HepG2 (cell line): Measurements from ENCODE around the gene SOX12. TPM values are rescaled to one million over a fixed set of nuclear protein-coding genes. Genes with fewer than 3 reads are reported as not detected.

ENCODE experiments used
- CEBPB ChIP-seq: IDR thresholded peaks from 2 replicates; pipeline ENCODE4 v1.6.1; 2011; ENCODE audit warnings: low read depth, low read length, improper control_type of control experiment, borderline replicate concordance
- CHD2 ChIP-seq: IDR thresholded peaks from 2 replicates; pipeline ENCODE4 v1.6.1; 2011; ENCODE audit warnings: low read depth, low read length, improper control_type of control experiment
- ESRRA ChIP-seq: sonication (generic); formaldehyde crosslinking; IDR thresholded peaks from 2 replicates; pipeline ENCODE4 v1.5.1; 2020; ENCODE audit warnings: mild to moderate bottlenecking, low read depth, missing genetic modification reagents
- FOXA3 ChIP-seq: IDR thresholded peaks from 2 replicates; pipeline ENCODE4 v1.6.1; 2016; ENCODE audit warnings: missing genetic modification reagents, missing compliant biosample characterization
- HMG20A ChIP-seq: IDR thresholded peaks from 2 replicates; pipeline ENCODE4 v1.6.1; 2016; ENCODE audit warnings: borderline replicate concordance
- HNRNPK ChIP-seq: fragments of 200-400 bp; formaldehyde crosslinking; IDR thresholded peaks from 2 replicates; pipeline ENCODE4 v1.6.1; 2018; ENCODE audit warnings: low read length, low read depth, moderate library complexity, mild to moderate bottlenecking; ENCODE audit not compliant: poor library complexity, severe bottlenecking
- KDM3A ChIP-seq: IDR thresholded peaks from 2 replicates; pipeline ENCODE4 v1.6.1; 2018; ENCODE audit warnings: low read depth, missing compliant biosample characterization
- KDM5A ChIP-seq: fragments of 200-600 bp; sonication (generic); IDR thresholded peaks from 2 replicates; pipeline ENCODE4 v1.7.0; 2018; ENCODE audit warnings: antibody characterized with exemption, mild to moderate bottlenecking, low read length, borderline replicate concordance
- NAIF1 ChIP-seq: sonication (generic); formaldehyde crosslinking; IDR thresholded peaks from 2 replicates; pipeline ENCODE4 v1.5.0; 2020; ENCODE audit warnings: mild to moderate bottlenecking, missing genetic modification reagents, borderline replicate concordance
- PRMT3 ChIP-seq: sonication (generic); formaldehyde crosslinking; IDR thresholded peaks from 2 replicates; pipeline ENCODE4 v1.8.1; 2022; ENCODE audit warnings: low read depth, mild to moderate bottlenecking, moderate library complexity, missing genetic modification reagents, borderline replicate concordance
- SKI ChIP-seq: fragments of 450-650 bp; IDR thresholded peaks from one replicate; pipeline ENCODE4 v1.6.1; 2018; ENCODE audit warnings: mild to moderate bottlenecking; ENCODE audit not compliant: partially characterized antibody
- TCF12 ChIP-seq, 2 experiments: fragments of 450-650 bp in 1 of 2; sonication (generic) in 1 of 2; formaldehyde crosslinking in 1 of 2; IDR thresholded peaks; 2 replicates each; pipeline versions ENCODE4 v1.6.1 to v1.8.0; 2017 to 2022; ENCODE audit warnings: antibody characterized with exemption in 1 of 2, mild to moderate bottlenecking in 1 of 2, missing genetic modification reagents in 1 of 2, moderate library complexity in 1 of 2
- ZNF138 ChIP-seq: sonication (generic); formaldehyde crosslinking; IDR thresholded peaks from 2 replicates; pipeline ENCODE4 v1.5.0; 2020; ENCODE audit warnings: mild to moderate bottlenecking, low read depth, missing genetic modification reagents
- ZNF383 ChIP-seq: sonication (generic); formaldehyde crosslinking; IDR thresholded peaks from 2 replicates; pipeline ENCODE4 v1.4.0; 2020; ENCODE audit warnings: missing genetic modification reagents, mild to moderate bottlenecking, borderline replicate concordance
- ZNF569 ChIP-seq: sonication (generic); formaldehyde crosslinking; IDR thresholded peaks from 2 replicates; pipeline ENCODE4 v1.5.0; 2020; ENCODE audit warnings: mild to moderate bottlenecking, missing genetic modification reagents, moderate library complexity, borderline replicate concordance
- ZNF616 ChIP-seq: sonication (generic); formaldehyde crosslinking; IDR thresholded peaks from 2 replicates; pipeline ENCODE4 v1.5.0; 2020; ENCODE audit warnings: low read depth, mild to moderate bottlenecking, missing genetic modification reagents
- ZNF710 ChIP-seq: sonication (generic); formaldehyde crosslinking; IDR thresholded peaks from 2 replicates; pipeline ENCODE4 v1.5.0; 2020; ENCODE audit warnings: mild to moderate bottlenecking, missing genetic modification reagents, borderline replicate concordance
- polyA plus RNA-seq, 8 experiments: library from polyadenylated mRNA; depleted of rRNA in 3 of 8; stranded (reverse) in 7 of 8; unstranded in 1 of 8; fragments of >200 nt; fragmentation: Illumina TruSeq in 4 of 8; extraction: Trizol in 4 of 8; gene quantifications; 2 replicates each; pipeline versions ENCODE4 v1.2.1 to v1.2.3, GENCODE V29; 2011 to 2016; ENCODE audit warnings: low read depth in 4 of 8, missing spikeins in 1 of 8, mixed read lengths in 1 of 8; ENCODE audit not compliant: insufficient read depth in 1 of 8
- total RNA-seq, 5 experiments: library from RNA; depleted of rRNA; stranded (reverse); fragments of >200 nt; fragmentation: Illumina TruSeq; extraction: Trizol; gene quantifications; 2 replicates each; pipeline ENCODE4 v1.2.3, GENCODE V29; 2016; ENCODE audit warnings: low read depth in 1 of 5
- TF ChIP-seq, protein P1 (sequence below): sonication (generic); formaldehyde crosslinking; IDR thresholded peaks from 2 replicates; pipeline ENCODE4 v1.4.0; 2020; ENCODE audit warnings: mild to moderate bottlenecking, missing genetic modification reagents
- TF ChIP-seq, protein P2 (sequence below): sonication (generic); formaldehyde crosslinking; IDR thresholded peaks from 2 replicates; pipeline ENCODE4 v1.4.0; 2020; ENCODE audit warnings: missing genetic modification reagents
- TF ChIP-seq, protein P3 (sequence below): sonication (generic); formaldehyde crosslinking; IDR thresholded peaks from 2 replicates; pipeline ENCODE4 v1.5.1; 2020; ENCODE audit warnings: missing genetic modification reagents, mild to moderate bottlenecking, borderline replicate concordance

The SOX12 gene
- total and polyA plus RNA-seq, 2 of the 13 experiments (the other 11 are each of a cell fraction or from before 2014, with no cell fraction given) = 10.0 to 18.7 TPM

DNA sequence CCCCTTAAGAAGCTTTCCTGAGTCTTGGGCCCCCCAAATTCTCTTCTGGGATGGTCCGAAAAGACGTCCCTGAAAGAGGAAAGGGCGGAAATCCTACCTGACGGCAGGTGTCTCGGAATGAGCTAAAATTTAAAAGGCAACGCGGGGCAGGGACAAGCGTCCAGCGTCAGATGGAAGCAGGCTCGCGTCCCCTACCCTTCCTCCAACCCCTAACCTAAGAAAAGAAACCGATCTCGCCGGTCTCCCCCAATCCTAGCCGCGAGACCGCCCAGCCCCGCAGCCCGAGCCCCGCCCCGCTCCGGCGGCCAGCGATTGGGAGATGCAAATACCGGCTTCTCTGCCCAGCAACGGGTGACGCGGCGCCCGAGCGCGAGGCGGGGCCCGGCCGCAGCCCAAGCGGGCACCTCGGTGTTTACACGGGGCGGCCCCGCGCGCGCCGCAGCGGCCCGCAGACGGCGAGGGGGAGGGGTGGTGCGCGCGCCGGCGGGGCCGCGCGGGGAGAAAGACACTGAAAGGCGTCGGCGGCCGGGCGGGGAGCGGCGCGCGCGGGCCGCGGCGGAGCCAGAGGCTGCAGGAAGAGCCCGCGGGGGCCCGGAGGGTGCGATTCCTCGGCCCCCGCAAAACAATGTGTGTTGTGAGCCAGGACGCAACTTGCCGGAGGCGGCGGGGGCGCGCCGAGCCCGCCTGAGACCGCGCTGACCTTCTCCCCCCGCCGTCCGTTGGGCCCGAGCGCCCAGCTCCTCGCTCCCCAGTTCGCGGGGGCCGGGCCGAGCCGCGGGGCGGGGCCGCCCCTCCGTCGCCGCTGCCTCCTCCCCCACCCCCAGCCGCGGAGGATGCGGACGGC, at the start of gene SOX12 (continued):
- peak; percentile 97 for TF ChIP-seq SKI
- TF ChIP-seq, protein P1, sequence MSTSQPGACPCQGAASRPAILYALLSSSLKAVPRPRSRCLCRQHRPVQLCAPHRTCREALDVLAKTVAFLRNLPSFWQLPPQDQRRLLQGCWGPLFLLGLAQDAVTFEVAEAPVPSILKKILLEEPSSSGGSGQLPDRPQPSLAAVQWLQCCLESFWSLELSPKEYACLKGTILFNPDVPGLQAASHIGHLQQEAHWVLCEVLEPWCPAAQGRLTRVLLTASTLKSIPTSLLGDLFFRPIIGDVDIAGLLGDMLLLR (CRISPR knock-in tag) = no peak
- TF ChIP-seq ZNF138 (CRISPR knock-in tag) = peak; percentile 77
- TF ChIP-seq ZNF569 = no peak
- TF ChIP-seq, protein P2, sequence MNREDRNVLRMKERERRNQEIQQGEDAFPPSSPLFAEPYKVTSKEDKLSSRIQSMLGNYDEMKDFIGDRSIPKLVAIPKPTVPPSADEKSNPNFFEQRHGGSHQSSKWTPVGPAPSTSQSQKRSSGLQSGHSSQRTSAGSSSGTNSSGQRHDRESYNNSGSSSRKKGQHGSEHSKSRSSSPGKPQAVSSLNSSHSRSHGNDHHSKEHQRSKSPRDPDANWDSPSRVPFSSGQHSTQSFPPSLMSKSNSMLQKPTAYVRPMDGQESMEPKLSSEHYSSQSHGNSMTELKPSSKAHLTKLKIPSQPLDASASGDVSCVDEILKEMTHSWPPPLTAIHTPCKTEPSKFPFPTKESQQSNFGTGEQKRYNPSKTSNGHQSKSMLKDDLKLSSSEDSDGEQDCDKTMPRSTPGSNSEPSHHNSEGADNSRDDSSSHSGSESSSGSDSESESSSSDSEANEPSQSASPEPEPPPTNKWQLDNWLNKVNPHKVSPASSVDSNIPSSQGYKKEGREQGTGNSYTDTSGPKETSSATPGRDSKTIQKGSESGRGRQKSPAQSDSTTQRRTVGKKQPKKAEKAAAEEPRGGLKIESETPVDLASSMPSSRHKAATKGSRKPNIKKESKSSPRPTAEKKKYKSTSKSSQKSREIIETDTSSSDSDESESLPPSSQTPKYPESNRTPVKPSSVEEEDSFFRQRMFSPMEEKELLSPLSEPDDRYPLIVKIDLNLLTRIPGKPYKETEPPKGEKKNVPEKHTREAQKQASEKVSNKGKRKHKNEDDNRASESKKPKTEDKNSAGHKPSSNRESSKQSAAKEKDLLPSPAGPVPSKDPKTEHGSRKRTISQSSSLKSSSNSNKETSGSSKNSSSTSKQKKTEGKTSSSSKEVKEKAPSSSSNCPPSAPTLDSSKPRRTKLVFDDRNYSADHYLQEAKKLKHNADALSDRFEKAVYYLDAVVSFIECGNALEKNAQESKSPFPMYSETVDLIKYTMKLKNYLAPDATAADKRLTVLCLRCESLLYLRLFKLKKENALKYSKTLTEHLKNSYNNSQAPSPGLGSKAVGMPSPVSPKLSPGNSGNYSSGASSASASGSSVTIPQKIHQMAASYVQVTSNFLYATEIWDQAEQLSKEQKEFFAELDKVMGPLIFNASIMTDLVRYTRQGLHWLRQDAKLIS (CRISPR knock-in tag) = no peak
- peak; percentile 17; the same call in 1 of the 2 replicates for TF ChIP-seq NAIF1 (CRISPR knock-in tag)
- TF ChIP-seq HMG20A (CRISPR knock-in tag) = no peak
- 0 out of 2 replicates have a peak, but pooled peaks have one; percentile 58 for TF ChIP-seq KDM3A
- peak; percentile 92 for TF ChIP-seq HNRNPK
- peak; percentile 31 for TF ChIP-seq PRMT3 (CRISPR knock-in tag)
- TF ChIP-seq ZNF616 (CRISPR knock-in tag) = no peak
- 0 out of 2 replicates have a peak, but pooled peaks have one; percentile 9 for TF ChIP-seq KDM5A
- TF ChIP-seq CHD2 = peak; percentile 68
- peak; percentile 94 for TF ChIP-seq FOXA3 (CRISPR knock-in tag)
- TF ChIP-seq, protein P3, sequence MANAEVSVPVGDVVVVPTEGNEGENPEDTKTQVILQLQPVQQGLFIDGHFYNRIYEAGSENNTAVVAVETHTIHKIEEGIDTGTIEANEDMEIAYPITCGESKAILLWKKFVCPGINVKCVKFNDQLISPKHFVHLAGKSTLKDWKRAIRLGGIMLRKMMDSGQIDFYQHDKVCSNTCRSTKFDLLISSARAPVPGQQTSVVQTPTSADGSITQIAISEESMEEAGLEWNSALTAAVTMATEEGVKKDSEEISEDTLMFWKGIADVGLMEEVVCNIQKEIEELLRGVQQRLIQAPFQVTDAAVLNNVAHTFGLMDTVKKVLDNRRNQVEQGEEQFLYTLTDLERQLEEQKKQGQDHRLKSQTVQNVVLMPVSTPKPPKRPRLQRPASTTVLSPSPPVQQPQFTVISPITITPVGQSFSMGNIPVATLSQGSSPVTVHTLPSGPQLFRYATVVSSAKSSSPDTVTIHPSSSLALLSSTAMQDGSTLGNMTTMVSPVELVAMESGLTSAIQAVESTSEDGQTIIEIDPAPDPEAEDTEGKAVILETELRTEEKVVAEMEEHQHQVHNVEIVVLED (CRISPR knock-in tag) = peak; percentile 66; the same call in 1 of the 2 replicates
- no peak for TF ChIP-seq CEBPB
- TF ChIP-seq ESRRA = peak; percentile 53
- no peak for TF ChIP-seq ZNF710
- TF ChIP-seq ZNF383 (CRISPR knock-in tag) = no peak
- TF ChIP-seq TCF12 (IDR thresholded peaks at IDR 0.05) = no peak
- TF ChIP-seq TCF12 (CRISPR knock-in tag; IDR thresholded peaks at IDR 0.05) = no peak
